ENCODE measurements around the gene GRIA4. TPM values are rescaled to one million over a fixed set of nuclear protein-coding genes. Genes with fewer than 3 reads are reported as not detected.

GRIA4 gene
- total RNA-seq, 1 donor from 2014 or later: not detected

GRCh38 chr11:105612771-105613170 lies 2.9 kb downstream of the GRIA4 start:
- intact Hi-C loops (cut with DNase I): no loop called here
- Histone ChIP-seq H3K4me3 (no peak overlapping the region), H3K4me1 (peaks cover 19% of the 10 kb centered on the region), H3K9me3 (no peaks in the 10 kb centered on the region), H3K36me3 (no peaks in the 10 kb centered on the region), H3K27ac (no peak overlapping the region), H3K27me3 (no peaks in the 10 kb centered on the region)
- no peak for TF ChIP-seq CTCF (IDR thresholded peaks at IDR 0.05)
- no peak for TF ChIP-seq POLR2AphosphoS5 (IDR thresholded peaks at IDR 0.05; ENCODE audit: insufficient read depth in 1 of 2, low read depth in 1 of 2)
- TF ChIP-seq POLR2A (IDR thresholded peaks at IDR 0.05): no peak
- DNase-seq (ENCODE audit: extremely low spot score in 2 of 2): no peak

GRCh38 chr11:105613183-105613582 lies 3.3 kb downstream of the GRIA4 start:
- Histone ChIP-seq H3K27ac (no peak overlapping the region), H3K4me3 (no peak overlapping the region), H3K27me3 (no peaks in the 10 kb centered on the region), H3K36me3 (no peaks in the 10 kb centered on the region), H3K9me3 (no peaks in the 10 kb centered on the region), H3K4me1 (peaks cover 19% of the 10 kb centered on the region)
- TF ChIP-seq POLR2AphosphoS5 (IDR thresholded peaks at IDR 0.05; ENCODE audit: insufficient read depth in 1 of 2, low read depth in 1 of 2): no peak
- no peak for TF ChIP-seq POLR2A (IDR thresholded peaks at IDR 0.05)
- DNase-seq (ENCODE audit: extremely low spot score in 2 of 2): no peak
- intact Hi-C loops (cut with DNase I): no loop called here

GRCh38 chr11:105618343-105618955 lies 8.6 kb downstream of the GRIA4 start:
- H3K36me3 ChIP-seq: no peaks in the 10 kb centered on the region
- H3K4me3 ChIP-seq: no peak overlapping the region
- TF ChIP-seq CTCF (IDR thresholded peaks at IDR 0.05): no peak
- no peak for TF ChIP-seq POLR2AphosphoS5 (IDR thresholded peaks at IDR 0.05; ENCODE audit: insufficient read depth in 1 of 2, low read depth in 1 of 2)
- TF ChIP-seq POLR2A (IDR thresholded peaks at IDR 0.05): no peak
- H3K9me3 ChIP-seq: no peaks in the 10 kb centered on the region
- DNase-seq (ENCODE audit: extremely low spot score in 2 of 2): no peak
- no peak overlapping the region for H3K27ac ChIP-seq
- intact Hi-C loops (cut with DNase I): no loop called here
- no peaks in the 10 kb centered on the region for H3K27me3 ChIP-seq
- no peaks in the 10 kb centered on the region for H3K4me1 ChIP-seq

- H3K9me3 ChIP-seq: no peaks in the 10 kb centered on the region
- H3K4me3 ChIP-seq: no peak overlapping the region
- H3K27me3 ChIP-seq: no peaks in the 10 kb centered on the region
- H3K36me3 ChIP-seq: no peaks in the 10 kb centered on the region
- no peak for TF ChIP-seq POLR2A (IDR thresholded peaks at IDR 0.05)
- DNase-seq (ENCODE audit: extremely low spot score in 2 of 2): no peak
- no peak overlapping the region for H3K27ac ChIP-seq
- intact Hi-C loops (cut with DNase I): no loop called here
- H3K4me1 ChIP-seq: no peaks in the 10 kb centered on the region
These were observed 9.7 kb downstream of the GRIA4 start for GRCh38 chr11:105619556-105619955.

GRCh38 chr11:105622016-105622415 lies 12.1 kb downstream of the GRIA4 start:
- Histone ChIP-seq H3K4me1 (no peaks in the 10 kb centered on the region), H3K4me3 (no peak overlapping the region), H3K27me3 (no peaks in the 10 kb centered on the region), H3K36me3 (no peaks in the 10 kb centered on the region), H3K9me3 (no peaks in the 10 kb centered on the region), H3K27ac (no peak overlapping the region)
- intact Hi-C loops (cut with DNase I): no loop called here
- no peak for DNase-seq (ENCODE audit: extremely low spot score in 2 of 2)
- no peak for TF ChIP-seq POLR2A (IDR thresholded peaks at IDR 0.05)
- no peak for TF ChIP-seq CTCF (IDR thresholded peaks at IDR 0.05)
- TF ChIP-seq POLR2AphosphoS5 (IDR thresholded peaks at IDR 0.05; ENCODE audit: insufficient read depth in 1 of 2, low read depth in 1 of 2): no peak

- intact Hi-C loops (cut with DNase I): no loop called here
- Histone ChIP-seq H3K9me3 (no peaks in the 10 kb centered on the region), H3K4me1 (no peaks in the 10 kb centered on the region), H3K4me3 (no peak overlapping the region), H3K27me3 (no peaks in the 10 kb centered on the region), H3K27ac (no peak overlapping the region), H3K36me3 (no peaks in the 10 kb centered on the region)
- no peak for DNase-seq (ENCODE audit: extremely low spot score in 2 of 2)
- TF ChIP-seq POLR2A (IDR thresholded peaks at IDR 0.05): no peak
- no peak for TF ChIP-seq CTCF (IDR thresholded peaks at IDR 0.05)
- TF ChIP-seq POLR2AphosphoS5 (IDR thresholded peaks at IDR 0.05; ENCODE audit: insufficient read depth in 1 of 2, low read depth in 1 of 2): no peak
These were observed 22.4 kb downstream of the GRIA4 start for GRCh38 chr11:105632316-105632715.
